K562 (cell line): ENCODE results near the gene THBS2. TPM values are rescaled to one million over a fixed set of nuclear protein-coding genes. Genes with fewer than 3 reads are reported as not detected.

Experiments
- ATAC-seq: fragments of 200-7000 bp; cut with Tn5 transposase; 3 replicates; pipeline ENCODE4 v1.9.1; 2020; ENCODE audit warnings: moderate library complexity
- BruUV-seq: library from RNA; stranded (reverse); fragments of 400-500 nt; replicated peaks from 2 replicates; lab custom pipeline; 2021; lab: Mats Ljungman, UMichigan
- CTCF ChIA-PET: fragments of 300-600 bp; formaldehyde crosslinking; extraction: SDS; loops from one replicate; lab custom pipeline; 2021; ENCODE audit warnings: low intra/inter-chr PET ratio; lab: Yijun Ruan, JAX
- POLR2A ChIA-PET: fragments of 300-600, 350-650 bp; sonication (Branson Sonifier 250); formaldehyde crosslinking; extraction: SDS; loops from one replicate; lab custom pipeline; 2021; ENCODE audit warnings: antibody characterized with exemption, inconsistent platforms; lab: Yijun Ruan, JAX
- DNase-seq, 4 experiments: peaks; one replicate each; pipeline versions ENCODE4 v3.0.0 to v3.0.0-alpha.2; 2011 to 2018; ENCODE audit warnings: low spot score in 3 of 4, mixed read lengths in 3 of 4; ENCODE audit errors: extremely low read depth in 1 of 4
- FAIRE-seq: peaks from 2 replicates; lab custom pipeline; 2011; peaks lifted over from hg19 to GRCh38; lab: Jason Lieb, UNC
- H2AFZ ChIP-seq: 2 replicates; pipeline ENCODE4 v1.6.0; 2011; ENCODE audit warnings: low read depth, low read length, control low read depth, inconsistent platforms
- H3K27ac ChIP-seq: fragments of 200-600 bp; 3 replicates; pipeline ENCODE4 v1.8.0; 2011; ENCODE audit warnings: low read depth, mild to moderate bottlenecking, control low read depth, inconsistent platforms, low read length, moderate library complexity, mixed read lengths; ENCODE audit errors: extremely low read depth
- H3K27me3 ChIP-seq, 2 experiments: fragments of 300-600 bp in 1 of 2; 2 replicates in 1 of 2; 3 replicates in 1 of 2; pipeline versions ENCODE4 v1.6.0 to v1.8.0; 2011; ENCODE audit warnings: inconsistent platforms in 2 of 2, low read length in 2 of 2, mild to moderate bottlenecking in 1 of 2, mixed read lengths in 1 of 2, moderate library complexity in 1 of 2; ENCODE audit not compliant: control insufficient read depth in 2 of 2, insufficient read depth in 2 of 2
- H3K36me3 ChIP-seq: fragments of 300-600 bp; 3 replicates; pipeline ENCODE4 v1.8.0; 2011; ENCODE audit warnings: mild to moderate bottlenecking, low read length, inconsistent platforms; ENCODE audit not compliant: control insufficient read depth, insufficient read depth
- H3K4me1 ChIP-seq, 2 experiments: fragments of 200-600 bp in 1 of 2; replicated peaks in 1 of 2; 2 replicates in 1 of 2; 3 replicates in 1 of 2; pipeline versions ENCODE4 v1.5.1 to v1.8.0; 2011; ENCODE audit warnings: inconsistent platforms in 2 of 2, low read length in 2 of 2, mild to moderate bottlenecking in 1 of 2, mixed read lengths in 1 of 2, moderate library complexity in 1 of 2; ENCODE audit not compliant: control insufficient read depth in 2 of 2, insufficient read depth in 2 of 2
- H3K4me2 ChIP-seq: 2 replicates; pipeline ENCODE4 v1.6.1; 2011; ENCODE audit warnings: low read length, control low read depth, inconsistent platforms, mixed read lengths; ENCODE audit not compliant: insufficient read depth
- H3K4me3 ChIP-seq: fragments of 200-600 bp; sonication (generic), shearing (Covaris generic); 2 replicates; pipeline ENCODE4 v1.5.1; 2016; ENCODE audit warnings: control low read depth, inconsistent platforms
- H3K79me2 ChIP-seq: fragments of 200-600 bp; 3 replicates; pipeline ENCODE4 v1.8.0; 2011; ENCODE audit warnings: low read length, inconsistent platforms; ENCODE audit not compliant: control insufficient read depth, insufficient read depth
- H3K9ac ChIP-seq, 2 experiments: 2 replicates each; pipeline versions ENCODE4 v1.6.0 to v1.6.1; 2011; ENCODE audit warnings: low read depth in 2 of 2, low read length in 2 of 2, control low read depth in 1 of 2, inconsistent platforms in 1 of 2, mild to moderate bottlenecking in 1 of 2, mixed read lengths in 1 of 2; ENCODE audit not compliant: insufficient read depth in 1 of 2
- H3K9me1 ChIP-seq: one replicate; pipeline ENCODE4 v1.6.0; 2011; ENCODE audit warnings: inconsistent platforms, mild to moderate bottlenecking, low read length, moderate library complexity; ENCODE audit not compliant: control insufficient read depth, insufficient read depth
- H3K9me3 ChIP-seq: replicated peaks from 2 replicates; pipeline ENCODE4 v1.5.1; 2011; ENCODE audit warnings: low read depth, low read length, inconsistent platforms; ENCODE audit not compliant: control insufficient read depth, insufficient read depth
- H4K20me1 ChIP-seq: replicated peaks from 2 replicates; pipeline ENCODE4 v1.6.1; 2011; ENCODE audit warnings: low read length, inconsistent platforms, mixed read lengths; ENCODE audit not compliant: control insufficient read depth, insufficient read depth
- FOSL1 ChIP-seq: fragments of 200-800 bp; sonication (Bioruptor generic); conservative IDR thresholded peaks from 2 replicates; pipeline ENCODE4 v1.6.1; 2016; ENCODE audit warnings: missing genetic modification characterization, missing compliant biosample characterization
- HMG20B ChIP-seq: fragments of 250-450 bp; sonication (Bioruptor Pico); IDR thresholded peaks from 2 replicates; pipeline ENCODE4 v1.5.0; 2021; ENCODE audit warnings: mild to moderate bottlenecking
- NCOR1 ChIP-seq: fragments of 450-650 bp; IDR thresholded peaks from 2 replicates; pipeline ENCODE4 v1.6.1; 2016; ENCODE audit warnings: mild to moderate bottlenecking, moderate library complexity
- NFIC ChIP-seq: fragments of 450-650 bp; IDR thresholded peaks from 2 replicates; pipeline ENCODE4 v1.6.1; 2017; ENCODE audit warnings: mild to moderate bottlenecking, inconsistent platforms
- POLR3G ChIP-seq: IDR thresholded peaks from 2 replicates; pipeline ENCODE4 v1.6.1; 2011; ENCODE audit not compliant: insufficient read length, insufficient replicate concordance; ENCODE audit errors: extremely low read depth
- SIRT6 ChIP-seq: IDR thresholded peaks from one replicate; pipeline ENCODE4 v1.6.1; 2012; ENCODE audit warnings: low read depth, mild to moderate bottlenecking, control low read depth, inconsistent platforms, low read length, moderate library complexity
- ZNF263 ChIP-seq: sonication (generic); formaldehyde crosslinking; IDR thresholded peaks from 2 replicates; pipeline ENCODE4 v1.8.0; 2022; ENCODE audit warnings: mild to moderate bottlenecking, missing genetic modification reagents, borderline replicate concordance
- WGBS: fragments of 100-300 bp; shearing (Covaris generic); methylation state at CpG from one replicate; pipeline ENCODE4 v1.1.6; 2016; ENCODE audit warnings: low coverage, mixed read lengths; ENCODE audit not compliant: insufficient coverage; ENCODE audit errors: missing lambda C conversion rate; 5-methylcytosine and 5-hydroxymethylcytosine counted together
- in situ Hi-C: fragments of 300-500 bp; cut with MboI; formaldehyde crosslinking; loops from 4 replicates; pipeline ENCODE4 v1.15.0; 2018; ENCODE audit warnings: inconsistent platforms, mixed read lengths
- intact Hi-C: fragments of 100-400 bp; cut with micrococcal nuclease; formaldehyde crosslinking; loops from 2 replicates; pipeline ENCODE4 v1.14.2; 2022
- polyA plus RNA-seq, 8 experiments: library from polyadenylated mRNA; depleted of rRNA in 4 of 8; stranded (reverse) in 5 of 8; unstranded in 3 of 8; fragments of >200 nt; fragmentation: Nextera tagmentation in 2 of 8; fragmentation: Illumina TruSeq in 1 of 8; extraction: Ambion mirVana in 2 of 8; extraction: Trizol in 1 of 8; gene quantifications; 2 replicates each; pipeline versions ENCODE4 v1.2.1 to v1.2.3, GENCODE V29; 2011 to 2014; ENCODE audit warnings: inconsistent platforms in 1 of 8, missing spikeins in 1 of 8
- total RNA-seq, 7 experiments: library from RNA; depleted of rRNA in 6 of 7; stranded (reverse); fragments of >200 nt in 6 of 7; fragmentation: Illumina TruSeq in 2 of 7; extraction: Trizol in 2 of 7; gene quantifications; 2 replicates each; pipeline versions ENCODE4 v1.2.1 to v1.2.3, GENCODE V29; 2011 to 2021; ENCODE audit warnings: low replicate concordance in 1 of 7
- TF ChIP-seq, protein P1 (sequence below): fragments of 250-450 bp; sonication (Bioruptor Pico); IDR thresholded peaks from 2 replicates; pipeline ENCODE4 v1.5.0; 2021
- TF ChIP-seq, protein P2 (sequence below): sonication (generic); formaldehyde crosslinking; IDR thresholded peaks from 2 replicates; pipeline ENCODE4 v1.8.0; 2022; ENCODE audit warnings: mild to moderate bottlenecking, missing genetic modification reagents
- TF ChIP-seq, protein P3 (sequence below): sonication (generic); formaldehyde crosslinking; IDR thresholded peaks from 2 replicates; pipeline ENCODE4 v1.8.1; 2023; ENCODE audit warnings: mild to moderate bottlenecking, missing genetic modification reagents

Gene THBS2
- total and polyA plus RNA-seq, 9 of the 15 experiments (the other 6 are each of a cell fraction or from before 2014, with no cell fraction given), result 0.03 to 0.11 (median 0.03) TPM; not detected in 6

DNA sequence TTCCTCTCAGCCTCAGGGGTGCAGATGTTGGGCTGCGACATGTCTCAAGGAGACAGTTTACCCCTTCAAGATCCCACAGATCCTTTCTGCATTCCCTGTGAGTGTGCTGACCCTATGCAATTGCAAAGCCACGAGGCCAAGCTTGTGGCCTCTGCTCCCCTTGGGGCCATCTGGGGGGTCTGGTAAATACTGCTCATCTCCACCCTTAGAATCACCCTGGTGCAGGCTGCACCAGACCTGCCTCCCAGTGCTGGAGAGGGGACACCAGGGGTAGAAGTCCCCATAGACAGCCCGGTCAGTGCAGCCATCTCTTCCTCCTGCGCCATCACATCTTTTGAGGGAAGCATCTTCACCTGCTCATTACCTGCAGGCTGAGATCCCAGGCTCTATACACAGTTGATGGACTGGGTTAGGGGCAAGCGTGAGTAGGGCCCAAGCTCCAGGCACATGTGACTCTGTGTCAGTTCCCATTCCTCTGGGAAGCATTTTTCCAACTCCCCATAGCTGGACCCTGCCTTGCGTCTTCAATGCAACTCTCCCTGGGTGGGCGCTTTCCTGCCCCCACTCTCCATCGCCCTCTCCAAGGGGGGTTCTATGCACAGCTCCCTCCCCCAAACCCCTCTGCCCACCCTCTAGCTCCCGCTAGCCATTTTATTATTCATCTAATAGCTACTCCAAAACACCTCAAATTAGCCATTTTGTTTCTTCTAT lies 53.9 kb downstream of the THBS2 start (continued):
- TF ChIP-seq, protein P1, sequence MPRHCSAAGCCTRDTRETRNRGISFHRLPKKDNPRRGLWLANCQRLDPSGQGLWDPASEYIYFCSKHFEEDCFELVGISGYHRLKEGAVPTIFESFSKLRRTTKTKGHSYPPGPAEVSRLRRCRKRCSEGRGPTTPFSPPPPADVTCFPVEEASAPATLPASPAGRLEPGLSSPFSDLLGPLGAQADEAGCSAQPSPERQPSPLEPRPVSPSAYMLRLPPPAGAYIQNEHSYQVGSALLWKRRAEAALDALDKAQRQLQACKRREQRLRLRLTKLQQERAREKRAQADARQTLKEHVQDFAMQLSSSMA, result no peak
- no peak for TF ChIP-seq ZNF263 (CRISPR knock-in tag)
- TF ChIP-seq, protein P2, sequence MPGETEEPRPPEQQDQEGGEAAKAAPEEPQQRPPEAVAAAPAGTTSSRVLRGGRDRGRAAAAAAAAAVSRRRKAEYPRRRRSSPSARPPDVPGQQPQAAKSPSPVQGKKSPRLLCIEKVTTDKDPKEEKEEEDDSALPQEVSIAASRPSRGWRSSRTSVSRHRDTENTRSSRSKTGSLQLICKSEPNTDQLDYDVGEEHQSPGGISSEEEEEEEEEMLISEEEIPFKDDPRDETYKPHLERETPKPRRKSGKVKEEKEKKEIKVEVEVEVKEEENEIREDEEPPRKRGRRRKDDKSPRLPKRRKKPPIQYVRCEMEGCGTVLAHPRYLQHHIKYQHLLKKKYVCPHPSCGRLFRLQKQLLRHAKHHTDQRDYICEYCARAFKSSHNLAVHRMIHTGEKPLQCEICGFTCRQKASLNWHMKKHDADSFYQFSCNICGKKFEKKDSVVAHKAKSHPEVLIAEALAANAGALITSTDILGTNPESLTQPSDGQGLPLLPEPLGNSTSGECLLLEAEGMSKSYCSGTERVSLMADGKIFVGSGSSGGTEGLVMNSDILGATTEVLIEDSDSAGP (CRISPR knock-in tag), result no peak

DNA sequence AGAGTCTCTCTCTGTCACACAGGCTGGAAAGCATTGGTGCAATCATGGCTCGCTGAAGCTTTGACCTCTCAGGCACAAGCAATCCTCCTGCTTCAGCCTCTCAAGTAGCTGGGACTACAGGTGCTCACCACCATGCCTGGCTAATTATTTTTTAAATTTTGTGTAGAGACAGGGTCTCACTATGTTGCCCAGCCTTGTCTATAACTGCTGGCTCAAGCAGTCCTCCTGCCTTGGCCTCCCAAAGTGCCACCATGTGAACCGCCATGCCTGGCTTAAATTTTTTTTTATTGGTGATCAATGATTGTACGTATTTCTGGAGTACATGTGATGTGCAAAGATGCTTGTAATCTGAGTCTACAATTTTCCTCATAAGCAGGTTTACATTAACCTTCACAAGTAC lies 54.8 kb downstream of the THBS2 start:
- H3K79me2 ChIP-seq, result no peaks in the 10 kb centered on the region
- no peak overlapping the region for H2AFZ ChIP-seq
- DNase-seq, result no peak
- whole genome bisulfite sequencing, result 0% methylated on average over 3 of the region's 3 CpGs
- no peak overlapping the region for H3K4me3 ChIP-seq
- no peak overlapping the region for H3K27ac ChIP-seq
- POLR2A ChIA-PET, result no interaction called here
- no peaks in the 10 kb centered on the region for H3K36me3 ChIP-seq
- H3K9me1 ChIP-seq, result no peaks in the 10 kb centered on the region
- TF ChIP-seq SIRT6 (no peak), FOSL1 (tag) (no peak), NFIC (no peak), NCOR1 (no peak), POLR3G (no peak), HMG20B (CRISPR knock-in tag) (no peak)
- TF ChIP-seq, protein P3, sequence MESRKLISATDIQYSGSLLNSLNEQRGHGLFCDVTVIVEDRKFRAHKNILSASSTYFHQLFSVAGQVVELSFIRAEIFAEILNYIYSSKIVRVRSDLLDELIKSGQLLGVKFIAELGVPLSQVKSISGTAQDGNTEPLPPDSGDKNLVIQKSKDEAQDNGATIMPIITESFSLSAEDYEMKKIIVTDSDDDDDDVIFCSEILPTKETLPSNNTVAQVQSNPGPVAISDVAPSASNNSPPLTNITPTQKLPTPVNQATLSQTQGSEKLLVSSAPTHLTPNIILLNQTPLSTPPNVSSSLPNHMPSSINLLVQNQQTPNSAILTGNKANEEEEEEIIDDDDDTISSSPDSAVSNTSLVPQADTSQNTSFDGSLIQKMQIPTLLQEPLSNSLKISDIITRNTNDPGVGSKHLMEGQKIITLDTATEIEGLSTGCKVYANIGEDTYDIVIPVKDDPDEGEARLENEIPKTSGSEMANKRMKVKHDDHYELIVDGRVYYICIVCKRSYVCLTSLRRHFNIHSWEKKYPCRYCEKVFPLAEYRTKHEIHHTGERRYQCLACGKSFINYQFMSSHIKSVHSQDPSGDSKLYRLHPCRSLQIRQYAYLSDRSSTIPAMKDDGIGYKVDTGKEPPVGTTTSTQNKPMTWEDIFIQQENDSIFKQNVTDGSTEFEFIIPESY (CRISPR knock-in tag), result no peak
- FAIRE-seq, result no peak
- no TSS peak for BruUV-seq
- in situ Hi-C loops (no loop called here), intact Hi-C loops (no loop called here)
- H3K9me3 ChIP-seq, result no peaks in the 10 kb centered on the region
- no peak overlapping the region for H3K9ac ChIP-seq
- peaks cover 9 to 29% of the 10 kb centered on the region in 2 experiments; a peak in 3 of 5 replicates for H3K27me3 ChIP-seq
- no peaks in the 10 kb centered on the region for H4K20me1 ChIP-seq
- no peak for ATAC-seq
- CTCF ChIA-PET, result no interaction called here
- no peak overlapping the region for H3K4me2 ChIP-seq
- H3K4me1 ChIP-seq, result no peaks in the 10 kb centered on the region
